Measurements from ENCODE around the gene B4GALNT1. TPM values are rescaled to one million over a fixed set of nuclear protein-coding genes. Genes with fewer than 3 reads are reported as not detected.

The B4GALNT1 gene
- total RNA-seq, 1 experiment from 2014 or later = 31.3 TPM

DNA sequence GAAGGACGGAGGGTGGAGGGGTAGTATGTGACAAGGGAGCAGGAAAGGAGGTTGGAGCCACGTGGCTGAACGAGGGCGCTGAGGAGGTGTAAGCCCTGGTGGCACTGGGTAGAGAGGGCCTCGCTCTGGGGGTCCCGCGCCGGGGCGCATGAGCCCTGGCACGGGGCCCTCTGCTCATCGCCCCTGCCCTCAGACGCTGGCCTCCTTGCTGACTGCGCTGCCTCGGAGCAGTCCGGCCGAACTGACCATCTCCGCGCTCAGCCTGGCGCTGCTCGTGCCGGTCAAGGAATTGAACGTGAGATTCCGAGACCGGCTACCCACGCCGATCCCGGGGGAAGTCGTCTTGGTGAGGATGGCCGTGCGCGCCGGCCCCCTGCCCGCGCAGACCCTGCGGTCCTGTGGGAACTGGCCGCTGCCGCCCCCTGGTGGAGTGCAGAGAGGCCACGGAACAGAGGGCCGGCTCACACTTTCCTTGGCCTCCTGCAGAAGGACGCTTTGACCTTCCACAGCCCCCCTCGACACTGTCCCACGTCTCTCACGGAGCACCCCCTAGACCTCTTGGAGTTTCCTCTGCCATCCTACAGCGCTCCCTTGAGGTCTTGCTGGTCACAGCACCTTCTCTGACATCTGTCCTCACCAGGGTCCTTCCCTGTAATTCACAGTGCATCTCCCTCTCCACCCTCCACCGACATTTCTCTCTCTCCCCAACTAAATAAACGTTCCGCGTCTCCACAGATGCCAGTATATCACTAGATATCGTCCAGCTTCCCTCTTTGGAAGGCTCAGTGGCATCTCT lies 11.3 kb downstream of the B4GALNT1 start:
- Histone ChIP-seq H3K4me1 (ENCODE audit: control insufficient read depth in 1 of 2, insufficient read depth in 2 of 2, low read length in 2 of 2) (no peaks in the 10 kb centered on the region), H3K27me3 (ENCODE audit: insufficient read depth, low read length) (peaks cover 4% of the 10 kb centered on the region; the same call in 1 of the 2 replicates), H3K4me3 (replicated peaks in 1 of 2; ENCODE audit: low read depth in 1 of 2, low read length in 2 of 2) (no peak overlapping the region), H3K9me3 (ENCODE audit: control insufficient read depth in 1 of 2, insufficient read depth in 1 of 2, low read depth in 1 of 2, low read length in 2 of 2) (no peaks in the 10 kb centered on the region), H2AFZ (ENCODE audit: low read depth, low read length, poor library complexity, severe bottlenecking) (no peak overlapping the region), H3K9me2 (ENCODE audit: insufficient read depth) (no peaks in the 10 kb centered on the region), H4K20me1 (ENCODE audit: insufficient read depth) (no peaks in the 10 kb centered on the region), H3K4me2 (ENCODE audit: low read length) (no peak overlapping the region), H3K36me3 (ENCODE audit: control insufficient read depth in 1 of 2, insufficient read depth in 2 of 2, low read length in 2 of 2) (0 out of 4 replicates have a peak, but pooled peaks cover 0 to 4% of the 10 kb centered on the region in 2 experiments), H3K9ac (ENCODE audit: low read length) (no peak overlapping the region), H3K27ac (ENCODE audit: low read depth, low read length) (no peak overlapping the region), H3K79me2 (ENCODE audit: insufficient read depth, low read length) (no peaks in the 10 kb centered on the region)
- ChIA-PET POLR2A (no interaction called here), CTCF (interaction anchor here (0.9 kb wide), 1 partner anchor 105 kb away, joined by 3 read pairs; no protein-coding TSS in a partner anchor), RAD21 (ENCODE audit: low non-redundant PET in 1 of 2, low total read pairs in 2 of 2, uncharacterized antibody in 2 of 2, unreplicated experiment in 2 of 2) (no interaction called here)
- DNase-seq (ENCODE audit: low read depth, low spot score) = peak; percentile 15
- intact Hi-C loops (cut with micrococcal nuclease) = loop anchor here (1.0 kb wide), 1 partner anchor 38 kb away; no protein-coding TSS in a partner anchor
- peak; percentile 84 for ATAC-seq
- TF ChIP-seq RAD21 (IDR thresholded peaks at IDR 0.05; ENCODE audit: low read depth) = peak; percentile 75
- TF ChIP-seq POLR2AphosphoS5 (IDR thresholded peaks at IDR 0.05; ENCODE audit: low read depth, low read length) = no peak
- TF ChIP-seq, protein P1, sequence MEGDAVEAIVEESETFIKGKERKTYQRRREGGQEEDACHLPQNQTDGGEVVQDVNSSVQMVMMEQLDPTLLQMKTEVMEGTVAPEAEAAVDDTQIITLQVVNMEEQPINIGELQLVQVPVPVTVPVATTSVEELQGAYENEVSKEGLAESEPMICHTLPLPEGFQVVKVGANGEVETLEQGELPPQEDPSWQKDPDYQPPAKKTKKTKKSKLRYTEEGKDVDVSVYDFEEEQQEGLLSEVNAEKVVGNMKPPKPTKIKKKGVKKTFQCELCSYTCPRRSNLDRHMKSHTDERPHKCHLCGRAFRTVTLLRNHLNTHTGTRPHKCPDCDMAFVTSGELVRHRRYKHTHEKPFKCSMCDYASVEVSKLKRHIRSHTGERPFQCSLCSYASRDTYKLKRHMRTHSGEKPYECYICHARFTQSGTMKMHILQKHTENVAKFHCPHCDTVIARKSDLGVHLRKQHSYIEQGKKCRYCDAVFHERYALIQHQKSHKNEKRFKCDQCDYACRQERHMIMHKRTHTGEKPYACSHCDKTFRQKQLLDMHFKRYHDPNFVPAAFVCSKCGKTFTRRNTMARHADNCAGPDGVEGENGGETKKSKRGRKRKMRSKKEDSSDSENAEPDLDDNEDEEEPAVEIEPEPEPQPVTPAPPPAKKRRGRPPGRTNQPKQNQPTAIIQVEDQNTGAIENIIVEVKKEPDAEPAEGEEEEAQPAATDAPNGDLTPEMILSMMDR (IDR thresholded peaks at IDR 0.05 in 2 of 3, conservative IDR thresholded peaks at IDR 0.05 in 1 of 3; ENCODE audit: borderline replicate concordance in 1 of 3, insufficient read depth in 1 of 3, low read depth in 2 of 3, low read length in 2 of 3) = peak; percentile 79 to 91 (median 84)
- no peak for TF ChIP-seq EZH2phosphoT487 (IDR thresholded peaks at IDR 0.05; ENCODE audit: borderline replicate concordance)
- TF ChIP-seq ZNF274 (IDR thresholded peaks at IDR 0.05; ENCODE audit: low read depth, low read length) = no peak
- TF ChIP-seq, protein P2, sequence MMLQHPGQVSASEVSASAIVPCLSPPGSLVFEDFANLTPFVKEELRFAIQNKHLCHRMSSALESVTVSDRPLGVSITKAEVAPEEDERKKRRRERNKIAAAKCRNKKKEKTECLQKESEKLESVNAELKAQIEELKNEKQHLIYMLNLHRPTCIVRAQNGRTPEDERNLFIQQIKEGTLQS (IDR thresholded peaks at IDR 0.05) = no peak
- no TSS peak for BruUV-seq (replicated peaks)

Data from HCT116 (cell line).